Body of pancreas (tissue), 4 donors: ENCODE measurements around the gene ARNT2. TPM values are rescaled to one million over a fixed set of nuclear protein-coding genes. Genes with fewer than 3 reads are reported as not detected.

ENCODE experiments used
- ATAC-seq: fragments of 150-250 bp; one replicate; pipeline ENCODE4 v1.9.1; 2016
- DNase-seq, 4 donors: peaks; one replicate each; pipeline ENCODE4 v3.0.0-alpha.2; 2019
- H3K27ac ChIP-seq, 4 donors: fragments of 200-600 bp; sonication (generic); 1 replicate in 3 of 4; 2 replicates in 1 of 4; pipeline versions ENCODE4 v1.5.1 to v1.6.1; 2016 to 2019; ENCODE audit warnings: mild to moderate bottlenecking in 1 of 4, mixed read lengths in 1 of 4, moderate library complexity in 1 of 4
- H3K27me3 ChIP-seq, 2 donors: fragments of 200-600 bp; sonication (generic); one replicate each; pipeline ENCODE4 v1.6.0; 2016; ENCODE audit warnings: mild to moderate bottlenecking in 1 of 2
- H3K36me3 ChIP-seq, 2 donors: fragments of 200-600 bp; sonication (generic); replicated peaks in 1 of 2; 2 replicates each; pipeline ENCODE4 v1.5.1; 2016; ENCODE audit warnings: low read depth in 2 of 2; ENCODE audit not compliant: insufficient read depth in 1 of 2
- H3K4me1 ChIP-seq: fragments of 200-600 bp; sonication (generic); one replicate; pipeline ENCODE4 v1.6.0; 2016
- H3K4me3 ChIP-seq, 2 donors: fragments of 200-600 bp; sonication (generic); 1 replicate in 1 of 2; 2 replicates in 1 of 2; pipeline ENCODE4 v1.5.1; 2016 to 2019
- H3K9me3 ChIP-seq, 3 donors: fragments of 200-600 bp; sonication (generic); 1 replicate in 2 of 3; 2 replicates in 1 of 3; pipeline ENCODE4 v1.5.1; 2016
- POLR2A ChIP-seq, 3 donors: fragments of 450-650 bp; IDR thresholded peaks; one replicate each; pipeline ENCODE4 v1.6.1; 2016; ENCODE audit warnings: antibody characterized with exemption in 3 of 3, mild to moderate bottlenecking in 2 of 3
- WGBS, 2 donors: methylation state at CpG; one replicate each; pipeline ENCODE4 v1.1.5; 2017; 5-methylcytosine and 5-hydroxymethylcytosine counted together
- intact Hi-C: fragments of 100-400 bp; cut with DNase I; formaldehyde crosslinking; loops from one replicate; pipeline ENCODE4 v1.15.1; 2023
- total RNA-seq, 2 donors: library from RNA; depleted of rRNA; stranded (reverse); fragments of >200 nt; gene quantifications; one replicate each; pipeline ENCODE4 v1.1.0, GENCODE V29; 2016
- TF ChIP-seq, protein P1 (sequence below), 7 experiments: fragments of 450-650 bp in 4 of 7; fragments of 200-600 bp in 3 of 7; sonication (generic) in 3 of 7; IDR thresholded peaks; one replicate each; pipeline ENCODE4 v1.5.1; 2016 to 2019; ENCODE audit warnings: antibody characterized with exemption in 7 of 7

Gene ARNT2
- total RNA-seq, 2 donors from 2014 or later: 5.3 to 5.4 TPM

DNA sequence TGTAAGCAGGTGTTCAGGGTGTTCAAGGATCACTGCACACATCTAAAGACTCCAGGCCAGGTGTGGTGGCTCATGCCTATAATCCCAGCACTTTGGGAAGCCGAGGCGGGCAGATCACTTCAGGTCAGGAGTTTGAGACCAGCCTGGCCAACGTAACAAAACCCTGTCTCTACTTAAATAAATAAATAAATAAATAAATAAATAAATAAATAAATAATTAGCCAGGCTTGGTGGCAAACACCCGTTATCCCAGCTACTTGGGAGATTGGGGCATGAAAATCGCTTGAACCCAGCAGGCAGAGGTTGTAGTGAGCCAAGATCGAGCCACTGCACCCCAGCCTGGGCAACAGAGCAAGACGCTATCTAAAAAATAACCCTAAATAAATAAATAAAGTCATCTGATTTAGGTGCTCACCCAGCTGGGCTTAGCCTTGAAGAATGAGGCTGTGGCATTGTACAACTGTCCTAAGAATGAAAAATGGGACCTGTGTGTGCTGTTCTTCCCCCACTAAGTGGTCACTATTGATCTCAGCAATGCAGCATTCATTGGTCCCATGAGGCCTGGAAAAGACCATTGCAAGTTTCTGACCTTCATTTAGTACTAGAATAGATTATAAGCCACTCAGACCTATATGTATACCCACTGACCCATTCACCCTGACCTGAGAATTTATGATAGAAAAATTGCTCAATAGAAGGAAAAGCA is 208.1 kb downstream of the ARNT2 start:
- Histone ChIP-seq H3K27me3 (no peaks in the 10 kb centered on the region), H3K4me3 (no peak overlapping the region), H3K36me3 (no peaks in the 10 kb centered on the region), H3K27ac (no peak overlapping the region), H3K4me1 (peaks cover 25% of the 10 kb centered on the region), H3K9me3 (no peaks in the 10 kb centered on the region)
- no peak for ATAC-seq
- WGBS, 2 donors: 69 to 79% methylated on average over 7 of the region's 7 CpGs
- TF ChIP-seq, protein P1, sequence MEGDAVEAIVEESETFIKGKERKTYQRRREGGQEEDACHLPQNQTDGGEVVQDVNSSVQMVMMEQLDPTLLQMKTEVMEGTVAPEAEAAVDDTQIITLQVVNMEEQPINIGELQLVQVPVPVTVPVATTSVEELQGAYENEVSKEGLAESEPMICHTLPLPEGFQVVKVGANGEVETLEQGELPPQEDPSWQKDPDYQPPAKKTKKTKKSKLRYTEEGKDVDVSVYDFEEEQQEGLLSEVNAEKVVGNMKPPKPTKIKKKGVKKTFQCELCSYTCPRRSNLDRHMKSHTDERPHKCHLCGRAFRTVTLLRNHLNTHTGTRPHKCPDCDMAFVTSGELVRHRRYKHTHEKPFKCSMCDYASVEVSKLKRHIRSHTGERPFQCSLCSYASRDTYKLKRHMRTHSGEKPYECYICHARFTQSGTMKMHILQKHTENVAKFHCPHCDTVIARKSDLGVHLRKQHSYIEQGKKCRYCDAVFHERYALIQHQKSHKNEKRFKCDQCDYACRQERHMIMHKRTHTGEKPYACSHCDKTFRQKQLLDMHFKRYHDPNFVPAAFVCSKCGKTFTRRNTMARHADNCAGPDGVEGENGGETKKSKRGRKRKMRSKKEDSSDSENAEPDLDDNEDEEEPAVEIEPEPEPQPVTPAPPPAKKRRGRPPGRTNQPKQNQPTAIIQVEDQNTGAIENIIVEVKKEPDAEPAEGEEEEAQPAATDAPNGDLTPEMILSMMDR (IDR thresholded peaks at IDR 0.05): no peak
- no peak for TF ChIP-seq POLR2A (IDR thresholded peaks at IDR 0.05)
- intact Hi-C loops: no loop called here
- DNase-seq: no peak

DNA sequence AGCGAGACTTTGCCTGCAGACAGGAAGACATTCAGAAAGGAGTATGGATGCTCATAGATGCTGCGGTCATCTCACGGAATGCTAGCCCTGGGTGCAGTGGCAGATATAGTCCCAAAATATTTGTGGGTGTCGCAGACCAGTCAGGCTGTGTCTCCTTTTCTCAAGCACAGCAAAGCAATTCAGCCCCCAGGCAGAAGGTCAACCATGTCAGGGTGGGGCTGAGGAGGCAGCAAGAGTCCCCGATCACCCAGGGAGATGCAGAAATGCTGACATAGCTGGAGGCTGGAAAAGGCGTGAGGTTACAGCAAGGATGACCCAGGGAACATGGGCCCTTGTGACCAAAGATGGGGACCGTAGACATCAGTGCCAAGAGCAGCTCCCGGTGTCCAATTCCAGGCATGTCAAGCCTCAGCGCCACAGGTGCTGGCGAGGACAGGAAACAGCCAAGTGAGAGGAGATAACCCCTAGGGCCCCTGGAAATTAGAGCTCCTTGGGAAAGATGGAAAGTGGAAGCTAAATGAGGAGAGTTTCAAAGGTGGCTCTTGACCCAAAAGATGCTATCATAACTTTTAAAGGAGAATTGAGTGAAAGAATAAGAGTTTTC is 209.7 kb downstream of the ARNT2 start:
- Histone ChIP-seq H3K36me3 (no peaks in the 10 kb centered on the region), H3K4me1 (peaks cover 21% of the 10 kb centered on the region), H3K27me3 (no peaks in the 10 kb centered on the region), H3K4me3 (no peak overlapping the region), H3K27ac (no peak overlapping the region), H3K9me3 (no peaks in the 10 kb centered on the region)
- DNase-seq (no peak), ATAC-seq (no peak)
- 84 to 86% methylated on average over 10 of the region's 10 CpGs for WGBS, 2 donors
- TF ChIP-seq POLR2A (IDR thresholded peaks at IDR 0.05): no peak
- TF ChIP-seq, protein P1 (IDR thresholded peaks at IDR 0.05): no peak
- intact Hi-C loops: no loop called here

DNA sequence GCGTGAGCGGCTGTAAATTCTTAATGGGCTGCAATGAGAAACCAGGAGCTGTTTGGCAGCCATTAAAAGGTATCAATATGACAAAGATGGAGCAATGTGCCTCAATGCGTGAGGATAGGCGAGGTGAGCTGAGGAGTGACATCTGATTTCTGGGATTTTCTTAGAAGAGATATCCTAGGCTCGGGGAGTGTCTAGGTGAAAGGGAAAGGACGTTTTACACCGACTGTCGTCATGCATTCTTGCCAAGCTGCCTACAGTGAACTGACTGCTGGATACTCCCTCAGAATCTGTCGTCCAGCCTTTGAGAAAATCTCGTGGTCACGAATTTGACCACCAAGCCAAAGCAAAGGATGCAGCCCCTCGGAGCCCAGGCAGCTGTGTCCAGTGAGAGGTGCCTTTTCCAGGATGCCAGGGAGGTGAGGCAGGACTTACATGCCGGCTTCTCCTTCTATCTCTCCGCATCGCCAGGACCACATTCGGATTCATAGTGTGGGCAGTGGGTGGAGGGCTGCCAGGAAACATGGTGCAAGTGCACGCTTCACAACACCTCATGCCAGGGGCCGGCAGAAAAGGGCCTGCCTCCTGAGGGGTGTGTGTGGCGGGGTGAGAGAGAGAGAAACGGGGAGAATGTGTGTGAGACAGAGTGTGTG is 210.7 kb downstream of the ARNT2 start:
- TF ChIP-seq POLR2A (IDR thresholded peaks at IDR 0.05): no peak
- TF ChIP-seq, protein P1 (IDR thresholded peaks at IDR 0.05): no peak
- intact Hi-C loops: no loop called here
- no peak for DNase-seq
- Histone ChIP-seq H3K4me3 (no peak overlapping the region), H3K27me3 (no peaks in the 10 kb centered on the region), H3K4me1 (peaks cover 14% of the 10 kb centered on the region), H3K27ac (no peak overlapping the region), H3K9me3 (no peaks in the 10 kb centered on the region), H3K36me3 (no peaks in the 10 kb centered on the region)
- no peak for ATAC-seq
- 83 to 84% methylated on average over 20 of the region's 20 CpGs for WGBS, 2 donors

DNA sequence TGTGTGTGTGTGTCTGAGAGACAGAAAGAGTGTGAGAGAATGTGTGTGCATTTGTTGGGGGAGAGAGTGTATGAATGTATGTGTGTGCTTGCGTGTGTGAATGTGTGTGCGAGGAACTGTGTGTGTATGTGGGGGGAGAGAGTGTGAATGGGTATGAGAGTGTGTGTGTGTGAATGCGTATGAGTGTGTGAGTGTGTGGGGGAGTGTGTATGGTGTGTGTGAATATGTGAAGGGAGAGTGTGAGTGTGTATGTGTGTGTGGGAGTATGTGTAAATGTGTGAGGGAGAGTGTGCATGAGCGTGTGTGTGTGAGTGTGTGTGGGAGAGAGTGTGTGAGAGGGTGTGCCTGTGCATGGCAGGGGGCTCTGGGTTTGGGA is 211.2 kb downstream of the ARNT2 start:
- TF ChIP-seq, protein P1 (IDR thresholded peaks at IDR 0.05): no peak
- TF ChIP-seq POLR2A (IDR thresholded peaks at IDR 0.05): no peak
- H3K36me3 ChIP-seq: no peaks in the 10 kb centered on the region
- H3K9me3 ChIP-seq: no peaks in the 10 kb centered on the region
- WGBS, 2 donors: 87 to 89% methylated on average over 4 of the region's 4 CpGs
- no peak overlapping the region for H3K27ac ChIP-seq
- intact Hi-C loops: no loop called here
- H3K4me3 ChIP-seq: no peak overlapping the region
- peaks cover 13% of the 10 kb centered on the region for H3K4me1 ChIP-seq
- DNase-seq (no peak), ATAC-seq (no peak)
- H3K27me3 ChIP-seq: no peaks in the 10 kb centered on the region
